PFSK-1 (cell line): ENCODE results near the gene PBX3.

Source experiments
- FOXP2 ChIP-seq: optimal IDR thresholded peaks from 2 replicates; pipeline ENCODE3; 2011; ENCODE audit warnings: borderline replicate concordance, control low read depth, inconsistent platforms; ENCODE audit not compliant: insufficient read depth; ENCODE audit errors: extremely low read length, extremely low read depth
- POLR2AphosphoS5 ChIP-seq: IDR thresholded peaks from 2 replicates; pipeline ENCODE4 v1.6.1; 2012; ENCODE audit warnings: low read depth, mild to moderate bottlenecking, control low read depth, low read length, moderate library complexity
- REST ChIP-seq, 2 experiments: IDR thresholded peaks; 2 replicates each; pipeline versions ENCODE4 v1.6.1 to v1.8.0; 2011 to 2012; ENCODE audit warnings: low read depth in 2 of 2, low read length in 2 of 2, control low read depth in 1 of 2, inconsistent platforms in 1 of 2, mild to moderate bottlenecking in 1 of 2, moderate library complexity in 1 of 2; ENCODE audit not compliant: insufficient read depth in 1 of 2
- SIN3A ChIP-seq: IDR thresholded peaks from 2 replicates; pipeline ENCODE4 v1.6.1; 2012; ENCODE audit warnings: mild to moderate bottlenecking, low read length, moderate library complexity, borderline replicate concordance; ENCODE audit not compliant: insufficient read depth
- TAF1 ChIP-seq: IDR thresholded peaks from 2 replicates; pipeline ENCODE4 v1.6.1; 2012; ENCODE audit warnings: low read length, control low read depth, borderline replicate concordance; ENCODE audit not compliant: insufficient read depth

The PBX3 gene

GRCh38 chr9:125831054-125831453, 83.9 kb downstream of the PBX3 start:
- TF ChIP-seq FOXP2 (no peak), SIN3A (no peak), TAF1 (no peak), REST (IDR thresholded peaks at IDR 0.05; ENCODE audit: insufficient read depth in 1 of 2, low read depth in 2 of 2, low read length in 2 of 2) (no peak), POLR2AphosphoS5 (no peak)

- TF ChIP-seq FOXP2 (no peak), REST (IDR thresholded peaks at IDR 0.05; ENCODE audit: insufficient read depth in 1 of 2, low read depth in 2 of 2, low read length in 2 of 2) (no peak), POLR2AphosphoS5 (no peak), SIN3A (no peak), TAF1 (no peak)
Observed at GRCh38 chr9:125831616-125832015, 84.4 kb downstream of the PBX3 start.

- TF ChIP-seq TAF1 = no peak
- TF ChIP-seq REST (IDR thresholded peaks at IDR 0.05; ENCODE audit: insufficient read depth in 1 of 2, low read depth in 2 of 2, low read length in 2 of 2) = no peak
- TF ChIP-seq FOXP2 = no peak
- no peak for TF ChIP-seq POLR2AphosphoS5
- no peak for TF ChIP-seq SIN3A
Observed at GRCh38 chr9:125835655-125836054, 88.5 kb downstream of the PBX3 start.

GRCh38 chr9:125839317-125839716, 92.1 kb downstream of the PBX3 start:
- TF ChIP-seq TAF1 = no peak
- no peak for TF ChIP-seq FOXP2
- TF ChIP-seq SIN3A = no peak
- TF ChIP-seq REST (IDR thresholded peaks at IDR 0.05; ENCODE audit: insufficient read depth in 1 of 2, low read depth in 2 of 2, low read length in 2 of 2) = no peak
- TF ChIP-seq POLR2AphosphoS5 = no peak

- TF ChIP-seq REST (IDR thresholded peaks at IDR 0.05; ENCODE audit: insufficient read depth in 1 of 2, low read depth in 2 of 2, low read length in 2 of 2) (no peak), TAF1 (no peak), POLR2AphosphoS5 (no peak), SIN3A (peak; percentile 69; the same call in 1 of the 2 replicates), FOXP2 (no peak)
Observed at GRCh38 chr9:125841444-125841843, 94.3 kb downstream of the PBX3 start.
